HTR-8/SVneo (cell line): ENCODE data around the gene DKKL1.
A peak's percentile ranks its signal among the peaks of the same experiment; 100 is the strongest.

Experiments
- DNase-seq: peaks from one replicate; pipeline ENCODE4 v3.0.0; 2011; ENCODE audit warnings: low spot score, mixed read lengths; ENCODE audit not compliant: insufficient read length
- FAIRE-seq: peaks from 2 replicates; lab custom pipeline; 2011; peaks lifted over from hg19 to GRCh38; lab: Jason Lieb, UNC

DKKL1 gene

DNA sequence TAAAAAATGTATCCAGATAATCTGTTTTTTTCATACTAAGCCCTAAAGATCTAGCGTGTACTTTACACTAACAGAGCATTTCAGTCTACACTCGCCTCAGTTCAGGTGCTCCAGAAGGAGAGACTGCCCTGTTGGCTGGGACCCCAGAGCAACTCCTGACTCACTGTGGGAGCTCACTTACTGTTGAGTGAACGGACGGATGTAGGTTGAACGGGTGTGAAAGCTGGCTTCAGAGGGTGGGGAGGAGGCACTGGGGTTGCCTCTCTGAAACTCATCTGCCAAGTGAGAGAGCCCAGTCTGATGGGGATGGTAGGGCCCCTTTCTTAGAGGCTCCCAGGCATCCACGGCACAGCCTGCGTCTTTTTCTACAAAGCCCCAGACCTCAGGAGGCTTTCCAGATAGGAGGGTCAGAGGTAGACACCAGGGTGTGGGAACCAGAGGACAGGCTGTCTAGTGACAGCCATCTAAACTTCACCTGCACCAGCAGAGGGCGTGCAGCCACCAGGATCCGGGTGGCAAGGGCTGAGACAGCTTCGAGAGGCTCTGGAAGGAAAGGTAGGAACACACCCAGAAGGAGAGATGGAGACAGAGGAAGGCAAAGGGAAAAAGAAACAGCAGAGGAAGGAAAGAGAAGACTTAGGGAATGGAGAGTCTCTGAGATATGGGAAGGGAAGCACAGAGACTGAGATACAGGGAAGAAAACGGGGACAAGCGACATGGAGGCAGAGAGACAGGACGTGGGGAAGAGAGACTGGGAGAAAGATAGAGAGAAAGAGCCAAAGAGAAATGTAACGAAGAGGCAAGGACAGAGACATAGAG is 28.1 kb downstream of the DKKL1 start:
- DNase-seq (peak; percentile 90), FAIRE-seq (peak; percentile 95)

DNA sequence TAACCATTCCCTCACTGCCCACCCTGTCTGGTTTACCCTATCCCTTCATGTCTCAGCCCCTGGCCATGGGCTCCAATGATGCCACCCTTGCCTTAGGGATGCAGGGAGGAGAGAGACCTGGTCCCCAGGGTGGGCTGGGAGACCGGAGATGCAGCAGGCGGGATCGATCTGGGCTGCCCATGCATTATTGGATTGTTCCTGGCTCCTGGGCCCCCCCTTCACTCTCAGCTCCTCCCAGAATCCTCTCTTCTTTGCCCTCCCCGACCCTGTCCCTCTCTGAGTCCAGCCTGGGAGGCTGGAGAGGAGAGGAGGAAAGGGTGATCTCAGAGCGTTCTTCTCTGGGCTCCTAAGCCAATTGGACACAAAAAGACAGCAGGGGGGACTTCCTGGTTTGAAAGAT is 30.2 kb downstream of the DKKL1 start:
- no peak for FAIRE-seq

DNA sequence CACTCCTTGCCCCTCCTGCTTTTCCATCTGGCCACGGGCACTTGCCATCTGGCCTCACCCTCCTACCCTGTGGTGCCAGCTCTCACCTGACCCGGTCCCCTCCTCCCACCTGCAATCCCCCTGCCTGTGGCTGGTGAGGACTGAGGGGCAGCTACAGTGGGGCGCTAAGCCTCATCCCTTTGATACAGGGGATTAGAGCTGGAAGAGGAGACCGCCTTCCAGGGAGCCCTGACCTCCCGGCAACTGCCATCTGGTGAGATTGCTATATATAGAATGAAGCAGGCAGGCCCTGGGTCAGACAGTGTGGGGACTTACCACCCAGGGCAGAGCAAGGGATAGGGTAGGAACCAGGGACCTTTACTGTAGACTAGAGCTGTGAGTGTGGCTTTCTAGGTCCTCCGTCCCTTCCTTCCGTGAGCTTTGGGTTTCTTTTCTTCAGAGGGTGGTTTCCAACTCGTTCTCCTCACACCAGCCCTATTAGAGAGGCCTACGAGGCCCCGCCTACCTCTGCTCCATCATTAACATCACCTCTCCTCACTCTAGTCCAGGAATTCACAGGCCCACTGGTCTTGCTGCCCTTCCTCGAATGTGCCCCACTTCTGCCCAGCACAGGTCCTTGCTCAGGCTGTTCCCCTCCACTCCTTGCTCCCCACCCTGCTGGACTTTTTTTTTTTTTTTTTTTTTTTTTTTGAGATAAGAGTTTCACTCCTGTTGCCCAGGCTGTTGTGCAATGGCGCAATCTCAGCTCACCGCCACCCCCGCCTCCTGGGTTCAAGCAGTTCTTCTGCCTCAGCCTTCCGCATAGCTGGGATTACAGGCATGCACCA is 32.1 kb downstream of the DKKL1 start:
- FAIRE-seq (no peak), DNase-seq (no peak)

More for the DNA sequence above, 30.2 kb downstream of the DKKL1 start:
- no peak for DNase-seq

DNA sequence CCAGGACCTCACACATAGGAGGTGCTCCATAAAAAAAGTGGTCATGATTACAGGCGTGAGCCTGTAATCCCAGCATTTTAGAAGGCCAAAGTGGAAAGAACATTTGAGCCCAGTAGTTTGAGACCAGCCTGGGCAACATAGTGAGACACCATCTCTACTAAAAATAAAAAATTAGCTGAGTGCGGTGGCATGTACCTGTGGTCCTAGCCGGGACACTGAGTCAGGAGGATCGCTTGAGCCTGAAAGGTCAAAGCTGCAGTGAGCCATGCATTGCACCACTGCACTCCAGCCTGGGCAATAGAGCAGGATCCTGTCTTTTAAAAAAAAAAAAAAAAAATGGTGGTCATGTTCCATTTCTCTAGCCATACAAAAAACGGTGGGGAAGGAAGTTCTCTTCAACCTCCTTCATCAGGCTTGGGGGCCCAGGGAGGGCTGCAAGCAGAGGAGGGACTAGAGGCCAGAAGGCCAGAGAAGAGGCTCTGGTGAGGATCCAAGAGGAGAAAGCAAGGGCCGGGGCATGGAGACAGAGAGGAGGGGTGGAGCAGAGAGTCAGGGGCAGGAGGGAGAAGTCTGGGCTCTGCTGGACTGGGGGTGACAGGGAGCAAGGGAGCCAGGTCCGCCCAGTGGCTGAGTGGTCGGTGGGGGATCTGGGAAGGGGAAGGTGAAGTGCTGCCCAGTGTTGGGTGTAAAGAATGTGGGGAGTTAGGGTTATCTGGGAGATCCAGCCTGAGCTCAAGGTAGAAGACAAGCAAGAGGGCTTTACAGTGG is 33.2 kb downstream of the DKKL1 start:
- FAIRE-seq (no peak), DNase-seq (no peak)

DNA sequence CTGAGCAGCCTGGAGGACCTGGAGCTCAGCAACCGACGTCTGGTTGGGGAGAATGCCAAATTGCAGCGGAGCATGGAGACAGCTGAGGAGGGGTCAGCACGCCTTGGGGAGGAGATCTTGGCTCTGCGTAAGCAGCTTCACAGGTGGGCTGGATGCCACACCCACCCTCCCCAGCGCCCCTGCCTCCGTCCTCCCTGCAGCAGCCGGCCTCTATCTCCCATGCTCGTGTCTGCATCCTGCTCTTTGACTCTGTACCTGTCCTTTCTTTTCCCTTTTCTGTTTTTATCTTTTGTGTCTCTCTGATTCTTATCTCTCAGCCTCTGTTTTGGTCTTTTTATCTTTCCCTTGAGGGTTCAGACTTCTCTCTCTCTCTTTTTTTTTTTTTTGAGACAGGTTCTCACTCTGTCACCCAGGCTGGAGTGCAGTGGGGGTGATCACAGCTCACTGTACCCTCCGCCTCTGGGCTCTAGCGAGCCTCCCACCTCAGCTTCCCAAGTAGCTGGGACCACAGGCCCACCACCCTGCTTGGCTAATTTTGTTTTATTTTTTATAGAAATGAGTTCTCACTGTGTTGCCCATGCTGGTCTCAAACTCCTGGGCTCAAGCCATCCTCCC is 34.4 kb downstream of the DKKL1 start:
- DNase-seq (no peak), FAIRE-seq (no peak)

DNA sequence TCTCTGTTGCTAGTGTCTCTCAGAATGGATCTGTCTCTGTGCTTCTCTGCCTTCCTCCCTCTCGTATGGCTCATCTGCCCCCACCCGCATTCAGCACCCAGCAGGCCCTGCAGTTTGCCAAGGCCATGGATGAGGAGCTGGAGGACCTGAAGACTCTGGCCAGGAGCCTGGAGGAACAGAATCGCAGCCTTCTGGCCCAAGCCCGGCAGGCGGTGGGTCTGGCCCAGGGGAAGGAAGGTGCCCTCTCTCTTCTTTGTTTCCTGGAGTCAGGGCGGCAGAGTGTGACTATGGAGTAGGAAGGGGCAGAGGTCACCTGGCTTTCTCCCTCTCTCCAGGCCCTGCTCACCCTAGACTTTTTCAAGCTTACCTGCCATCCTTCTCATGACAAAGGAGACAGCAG is 35.3 kb downstream of the DKKL1 start:
- FAIRE-seq (no peak), DNase-seq (no peak)

DNA sequence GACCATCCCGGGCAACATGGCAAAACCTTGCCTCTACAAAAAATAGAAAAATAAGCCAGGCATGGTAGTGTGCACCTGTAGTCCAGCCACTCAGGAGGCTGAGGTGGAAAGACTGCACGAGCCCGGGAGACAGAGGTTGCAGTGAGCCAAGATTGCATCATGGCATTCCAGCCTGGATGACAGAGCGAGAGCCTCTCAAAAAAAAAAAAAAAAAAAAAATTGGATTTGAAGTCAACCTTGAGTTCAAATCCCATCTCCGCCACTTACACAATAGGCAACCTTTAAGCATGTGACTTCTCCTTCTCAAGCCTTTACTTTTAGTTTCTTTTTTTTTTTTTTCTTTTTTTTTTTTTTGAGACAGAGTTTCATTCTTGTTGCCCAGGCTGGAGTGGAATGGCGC is 36.4 kb downstream of the DKKL1 start:
- DNase-seq (no peak), FAIRE-seq (no peak)

DNA sequence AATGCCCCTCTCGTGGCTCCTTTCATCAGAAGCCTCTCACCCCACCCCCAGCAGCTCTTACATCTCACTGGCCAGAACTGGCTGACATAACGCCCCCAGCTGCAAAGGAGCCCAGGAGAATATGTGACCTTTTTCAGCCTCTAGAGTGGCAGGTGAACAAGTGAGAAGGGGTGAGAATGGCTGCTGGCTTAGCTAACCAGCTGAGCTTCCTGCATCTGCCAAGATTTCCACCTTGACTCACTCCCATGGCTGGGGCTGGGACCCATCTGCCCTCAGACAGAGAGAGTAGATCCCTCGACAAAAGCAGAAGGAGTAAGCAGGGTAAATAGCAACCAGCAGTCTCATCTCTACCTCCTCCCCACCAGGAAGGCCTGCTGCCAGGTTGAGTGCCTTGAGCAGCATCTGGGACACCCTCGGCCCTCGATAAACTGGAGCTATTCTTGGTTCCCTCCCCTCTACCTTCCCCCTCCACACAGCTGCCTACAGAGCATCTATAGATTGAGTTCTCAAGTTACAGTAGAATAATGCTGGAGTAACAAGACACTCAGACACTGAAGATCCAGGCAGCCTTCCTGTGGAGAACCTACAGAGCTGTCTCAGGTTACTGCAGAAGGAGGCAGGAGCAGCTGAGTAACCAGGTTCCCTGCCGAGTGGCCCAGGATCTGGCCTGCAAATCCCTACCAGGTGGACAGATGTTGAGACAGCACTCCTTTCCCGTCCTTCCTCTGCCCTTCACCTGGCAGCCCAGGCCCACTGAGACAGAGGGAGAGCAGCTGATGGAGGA is 39.9 kb downstream of the DKKL1 start:
- FAIRE-seq, result peak; percentile 78
- DNase-seq, result peak; percentile 60

DNA sequence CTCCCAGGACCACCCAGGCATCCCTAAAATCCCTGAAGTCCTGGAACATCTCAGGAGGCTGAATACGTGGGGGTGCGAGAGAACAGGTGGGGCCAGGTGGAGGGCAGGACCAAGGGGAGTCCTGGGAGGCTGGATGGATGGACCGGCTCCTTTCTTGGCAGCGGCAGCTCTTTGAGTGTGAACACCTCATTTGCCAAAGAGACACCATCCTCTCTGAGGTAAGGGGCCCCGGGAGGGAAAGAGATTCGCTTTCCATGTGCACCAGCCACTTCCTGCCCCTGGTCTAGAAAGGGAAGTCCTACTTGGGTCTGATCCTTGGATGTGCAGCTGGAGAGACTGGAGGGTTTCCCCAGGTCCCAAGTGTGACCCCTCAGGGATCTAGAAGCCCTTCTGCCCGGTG is 43.4 kb downstream of the DKKL1 start:
- FAIRE-seq (no peak), DNase-seq (no peak)

DNA sequence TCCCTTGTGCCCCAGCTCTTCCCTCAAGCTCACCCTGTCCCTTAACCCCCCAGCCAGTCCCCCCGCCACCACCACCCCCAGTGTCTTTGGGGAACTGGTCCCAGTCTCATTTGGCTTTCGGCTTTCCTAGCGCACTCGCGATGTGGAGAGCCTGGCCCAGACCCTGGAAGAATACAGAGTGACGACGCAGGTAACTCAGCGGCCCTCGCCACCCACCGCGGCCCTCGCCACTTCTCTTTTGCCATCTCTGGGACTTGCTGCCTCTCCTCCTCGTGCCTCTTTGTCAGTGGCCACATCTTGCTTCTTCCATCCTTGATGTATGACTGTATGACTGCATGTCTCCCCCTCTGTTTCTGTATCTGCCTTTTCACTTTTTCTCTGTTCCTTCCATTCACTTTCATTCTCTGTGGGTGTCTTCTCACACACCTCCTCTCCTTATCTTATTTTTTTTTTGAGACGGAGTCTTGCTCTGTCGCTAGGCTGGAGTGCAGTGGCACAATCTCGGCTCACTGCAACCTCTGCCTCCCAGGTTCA is 43.9 kb downstream of the DKKL1 start:
- no peak for FAIRE-seq
- DNase-seq, result no peak

DNA sequence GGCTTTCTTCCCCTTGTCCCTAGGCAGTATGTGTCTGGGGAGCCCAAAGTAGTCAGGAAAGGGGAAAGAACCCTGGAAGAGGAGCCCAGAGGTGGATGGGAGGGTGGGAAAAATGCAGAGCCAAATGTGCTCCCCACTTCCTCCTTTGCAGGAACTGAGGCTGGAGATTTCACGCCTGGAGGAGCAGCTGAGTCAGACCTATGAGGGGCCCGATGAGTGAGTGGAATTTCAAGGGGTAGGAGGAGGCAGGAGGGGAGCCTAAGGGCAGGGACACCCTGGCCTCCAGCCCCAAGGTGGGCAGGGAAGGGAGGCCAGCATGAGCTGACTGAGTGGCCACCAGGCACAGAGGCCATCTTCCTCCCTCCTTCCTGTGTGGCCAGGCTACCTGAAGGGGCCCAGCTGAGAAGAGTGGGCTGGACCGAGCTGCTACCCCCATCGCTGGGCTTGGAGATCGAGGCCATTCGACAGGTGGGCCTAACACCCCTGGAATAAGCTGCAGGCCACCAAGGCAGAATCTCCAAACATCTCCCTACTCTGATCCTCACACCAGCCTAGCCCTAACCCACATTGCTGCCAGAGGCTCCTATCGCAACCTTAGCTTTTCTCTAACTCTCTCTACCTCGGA is 45.3 kb downstream of the DKKL1 start:
- DNase-seq, result no peak
- FAIRE-seq, result no peak

DNA sequence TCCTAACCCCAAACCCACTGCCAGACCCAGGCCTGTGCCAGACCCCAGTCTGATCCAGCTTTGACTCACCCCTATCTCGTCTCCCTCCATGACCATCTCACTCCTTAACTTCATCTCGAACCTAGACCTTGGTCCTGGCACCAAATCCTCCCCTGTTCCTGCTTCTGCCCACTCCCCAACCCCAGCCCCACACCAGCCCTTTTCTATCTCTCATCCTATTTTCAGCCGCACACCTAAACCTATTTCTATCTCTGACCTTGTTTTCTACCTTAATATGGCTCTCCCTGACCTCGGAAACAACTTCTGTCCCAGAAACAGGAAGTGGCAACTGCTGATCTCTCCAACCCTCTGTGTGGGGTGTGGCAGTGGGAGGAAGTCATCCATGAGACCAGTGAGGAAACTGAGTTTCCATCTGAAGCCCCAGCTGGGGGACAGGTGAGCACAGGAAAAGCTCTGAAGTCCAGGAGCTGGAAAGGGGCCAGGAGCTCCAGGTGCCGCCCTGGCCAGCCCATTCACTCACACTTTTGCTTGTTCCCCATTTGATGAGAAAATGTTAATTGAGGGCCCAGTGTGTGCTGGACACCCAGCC is 45.9 kb downstream of the DKKL1 start:
- DNase-seq (no peak), FAIRE-seq (no peak)

DNA sequence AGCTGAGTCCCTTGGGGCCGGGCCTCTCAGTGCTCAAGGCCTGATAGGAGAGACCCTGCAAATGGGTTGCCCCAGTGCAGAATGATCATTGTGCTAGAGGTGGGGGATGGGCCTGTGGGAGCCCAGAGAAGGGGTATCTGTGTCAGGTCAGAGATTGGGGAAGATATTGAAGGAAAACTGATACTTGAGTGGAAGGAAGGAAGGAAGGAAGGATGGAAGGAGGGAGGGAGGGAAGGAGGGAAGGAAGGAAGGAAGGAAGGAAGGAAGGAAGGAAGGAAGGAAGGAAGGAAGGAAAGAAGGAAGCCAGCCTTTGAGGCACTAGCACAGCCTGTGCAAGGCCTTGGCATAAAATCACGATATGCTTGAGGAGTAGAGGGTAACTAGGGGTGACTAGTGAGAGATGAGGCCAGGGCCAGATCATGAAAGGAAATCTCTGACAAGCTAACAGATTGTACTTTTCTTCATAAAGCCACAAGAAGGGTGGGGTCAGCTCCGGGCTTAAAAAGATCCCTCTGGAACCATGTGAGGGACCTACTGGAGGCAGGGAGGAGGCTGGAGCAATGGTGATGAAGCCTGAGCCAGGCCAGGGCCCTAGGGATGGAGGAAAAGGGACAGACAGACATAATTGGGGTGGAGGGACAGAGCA is 48.1 kb downstream of the DKKL1 start:
- FAIRE-seq, result no peak
- no peak for DNase-seq

DNA sequence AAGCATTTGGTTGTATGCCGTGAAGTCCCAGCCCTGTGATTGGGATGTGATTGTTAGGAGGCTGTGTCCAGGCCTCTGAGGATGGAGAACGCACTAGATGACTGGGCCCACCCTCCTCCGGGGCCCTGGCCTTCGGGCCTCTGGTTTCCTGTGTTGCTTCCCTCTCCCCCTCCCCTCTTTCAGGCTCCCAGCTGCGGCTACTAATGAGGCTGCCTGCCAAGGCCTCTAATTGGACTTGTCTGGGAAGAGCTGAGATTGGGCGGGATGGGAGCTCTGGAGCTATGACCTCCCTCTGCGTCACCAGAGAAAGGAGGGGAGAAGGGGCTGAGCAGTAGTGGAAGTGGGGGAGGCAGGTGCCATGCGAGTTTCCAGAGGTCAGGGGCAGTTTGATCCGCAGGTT is 49.7 kb downstream of the DKKL1 start:
- FAIRE-seq, result no peak
- DNase-seq, result no peak

DNA sequence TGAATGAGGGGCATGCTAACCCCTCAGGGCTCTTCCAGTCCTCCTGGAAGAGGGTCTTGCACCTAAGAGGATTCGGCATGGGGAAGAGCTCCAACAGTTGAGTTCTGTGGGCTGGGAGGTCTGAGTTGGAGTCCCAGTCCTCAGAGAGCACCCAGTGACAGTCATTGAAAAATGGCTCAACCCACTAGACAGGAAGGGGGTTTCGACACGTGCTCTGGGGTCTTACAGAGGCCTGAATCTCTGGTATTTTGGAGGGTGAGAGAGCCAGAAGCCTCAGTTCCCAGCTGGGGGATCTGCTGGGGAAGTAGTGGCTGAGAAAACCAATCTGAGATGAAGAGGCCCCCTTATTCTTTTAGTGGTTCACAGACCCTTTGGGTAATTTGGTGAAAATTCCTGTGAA is 50.6 kb downstream of the DKKL1 start:
- FAIRE-seq, result no peak
- DNase-seq, result no peak

DNA sequence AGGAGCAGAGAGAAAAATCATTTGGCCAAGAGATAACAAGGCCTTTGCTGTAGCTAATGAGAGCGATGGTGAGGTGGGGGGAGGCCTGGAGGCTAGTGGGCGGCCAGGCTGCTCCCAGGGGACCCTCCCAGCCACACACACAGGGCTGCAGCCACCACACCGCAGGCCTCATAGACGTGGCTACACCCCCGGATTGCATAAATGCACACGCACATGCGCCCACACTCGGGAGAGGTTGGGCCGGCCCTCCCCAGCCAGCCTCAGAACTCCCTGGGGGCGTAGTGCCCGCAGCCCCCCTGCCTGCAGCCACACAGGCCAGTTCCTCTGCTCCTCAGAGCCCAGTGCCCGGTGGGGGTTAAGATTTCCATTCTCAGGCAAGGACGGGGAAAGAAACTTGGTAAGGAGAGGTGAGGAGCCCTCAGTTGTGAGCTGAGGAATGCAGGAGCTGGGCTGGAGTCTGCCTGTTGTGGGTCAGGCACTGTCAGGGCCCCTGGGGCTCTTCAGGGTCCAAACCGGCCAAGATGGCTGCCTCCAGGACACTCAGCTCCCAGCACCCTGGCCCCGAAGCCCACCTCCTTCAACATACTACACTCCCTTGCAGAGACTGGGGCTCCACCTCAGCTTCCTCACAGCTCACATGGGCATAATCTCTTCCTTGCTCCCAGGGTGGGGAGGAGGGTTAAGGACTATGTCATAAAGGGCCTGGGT is 51.6 kb downstream of the DKKL1 start:
- DNase-seq, result no peak
- FAIRE-seq, result no peak

DNA sequence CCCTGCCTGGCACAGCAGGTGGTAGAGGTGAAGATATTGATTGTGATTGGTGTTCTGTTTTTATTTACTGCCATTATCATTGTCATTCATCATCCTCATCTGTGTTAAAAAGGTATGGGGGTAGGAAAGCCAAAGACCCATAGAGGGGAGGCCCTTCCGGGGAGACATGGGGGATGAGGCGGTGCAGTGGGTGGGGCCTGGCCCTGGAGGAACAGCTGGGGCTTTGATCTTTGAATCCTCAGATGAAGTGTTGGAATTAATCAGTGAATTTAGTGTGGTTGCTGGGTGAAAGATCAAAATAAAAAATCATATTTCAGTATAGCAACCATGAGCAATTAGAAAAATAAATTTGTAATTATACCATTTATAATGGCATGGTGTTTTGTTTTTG is 52.1 kb downstream of the DKKL1 start:
- FAIRE-seq, result no peak

More for the DNA sequence above, 52.1 kb downstream of the DKKL1 start:
- no peak for DNase-seq
